GM06990 (cell line): Measurements from ENCODE around the gene IGF1R.

ENCODE experiments used
- DNase-seq: peaks from one replicate; pipeline ENCODE4 v3.0.0-alpha.2; 2011; ENCODE audit not compliant: insufficient read length; ENCODE audit errors: extremely low read depth
- H3K27me3 ChIP-seq: replicated peaks from 2 replicates; pipeline ENCODE4 v1.6.0; 2011; ENCODE audit warnings: low read length; ENCODE audit not compliant: control insufficient read depth, insufficient read depth
- H3K36me3 ChIP-seq: 2 replicates; pipeline ENCODE4 v1.5.1; 2011; ENCODE audit warnings: low read length; ENCODE audit not compliant: control insufficient read depth, insufficient read depth
- H3K4me3 ChIP-seq: replicated peaks from 2 replicates; pipeline ENCODE4 v1.5.1; 2011; ENCODE audit warnings: low read depth, mild to moderate bottlenecking, control low read depth, low read length
- TF ChIP-seq, protein P1 (sequence below): IDR thresholded peaks from 2 replicates; pipeline ENCODE4 v1.5.1; 2011; ENCODE audit warnings: low read length, control low read depth, mild to moderate bottlenecking, inconsistent platforms; ENCODE audit not compliant: insufficient read depth, poor library complexity, severe bottlenecking

The IGF1R gene

DNA sequence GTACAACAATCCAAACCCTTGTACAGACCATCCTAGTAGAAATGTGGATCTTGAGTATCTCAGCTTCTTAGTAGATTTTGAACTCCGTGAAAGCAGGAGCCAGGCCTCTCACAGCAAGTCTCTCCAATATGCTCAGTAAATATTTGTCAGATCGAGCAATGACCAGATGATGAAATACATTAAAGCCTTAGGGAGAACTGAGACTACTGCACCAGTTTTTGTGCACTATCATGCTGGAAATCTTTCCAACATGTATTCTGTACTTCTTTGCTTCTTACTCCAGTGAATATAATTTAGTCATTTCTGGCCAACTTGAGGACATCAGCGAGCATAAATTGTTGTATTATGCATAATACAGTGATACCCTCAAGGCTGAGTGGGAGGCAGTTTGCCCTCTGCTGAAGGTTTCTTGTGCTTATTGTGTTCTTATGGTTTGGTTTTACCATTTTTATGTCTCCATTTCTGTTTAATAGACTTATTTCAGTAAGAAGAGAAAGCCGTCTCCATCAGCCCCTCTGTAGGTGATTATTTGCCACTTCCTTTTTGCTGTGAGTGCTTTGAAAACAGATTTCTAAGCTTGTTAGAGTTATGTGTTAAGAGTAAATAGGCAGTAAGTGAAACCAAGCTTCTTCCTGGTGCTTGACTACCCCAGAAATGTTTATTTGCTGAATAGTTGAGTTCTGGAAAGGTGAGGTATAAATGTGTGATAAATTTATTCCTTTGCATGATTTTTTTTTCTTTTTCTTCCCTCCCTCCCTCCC lies 212.1 kb downstream of the IGF1R start:
- TF ChIP-seq, protein P1, sequence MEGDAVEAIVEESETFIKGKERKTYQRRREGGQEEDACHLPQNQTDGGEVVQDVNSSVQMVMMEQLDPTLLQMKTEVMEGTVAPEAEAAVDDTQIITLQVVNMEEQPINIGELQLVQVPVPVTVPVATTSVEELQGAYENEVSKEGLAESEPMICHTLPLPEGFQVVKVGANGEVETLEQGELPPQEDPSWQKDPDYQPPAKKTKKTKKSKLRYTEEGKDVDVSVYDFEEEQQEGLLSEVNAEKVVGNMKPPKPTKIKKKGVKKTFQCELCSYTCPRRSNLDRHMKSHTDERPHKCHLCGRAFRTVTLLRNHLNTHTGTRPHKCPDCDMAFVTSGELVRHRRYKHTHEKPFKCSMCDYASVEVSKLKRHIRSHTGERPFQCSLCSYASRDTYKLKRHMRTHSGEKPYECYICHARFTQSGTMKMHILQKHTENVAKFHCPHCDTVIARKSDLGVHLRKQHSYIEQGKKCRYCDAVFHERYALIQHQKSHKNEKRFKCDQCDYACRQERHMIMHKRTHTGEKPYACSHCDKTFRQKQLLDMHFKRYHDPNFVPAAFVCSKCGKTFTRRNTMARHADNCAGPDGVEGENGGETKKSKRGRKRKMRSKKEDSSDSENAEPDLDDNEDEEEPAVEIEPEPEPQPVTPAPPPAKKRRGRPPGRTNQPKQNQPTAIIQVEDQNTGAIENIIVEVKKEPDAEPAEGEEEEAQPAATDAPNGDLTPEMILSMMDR, result no peak
- Histone ChIP-seq H3K4me3 (no peak overlapping the region), H3K36me3 (no peaks in the 10 kb centered on the region), H3K27me3 (no peaks in the 10 kb centered on the region)
- no peak for DNase-seq

DNA sequence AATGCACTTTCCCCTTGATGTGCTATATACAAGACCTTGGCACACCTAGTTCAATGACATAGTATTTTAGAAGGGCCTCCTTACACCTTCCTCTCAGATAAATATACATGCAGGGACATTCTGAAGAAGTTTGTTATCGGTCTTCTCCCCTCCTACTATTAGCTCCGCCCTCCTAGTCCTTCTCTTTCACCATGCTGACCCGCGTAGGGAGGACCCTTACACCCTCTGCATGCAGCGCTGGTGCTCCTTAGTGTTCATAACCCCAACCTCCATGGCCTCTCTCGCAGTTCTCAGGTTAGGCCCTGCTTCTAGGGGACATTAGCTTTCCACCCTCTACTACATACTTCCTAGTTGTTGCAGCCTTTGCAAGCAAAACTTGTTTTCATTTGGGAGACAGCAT lies 212.8 kb downstream of the IGF1R start:
- TF ChIP-seq, protein P1, result no peak
- H3K27me3 ChIP-seq, result no peaks in the 10 kb centered on the region
- DNase-seq, result no peak
- H3K4me3 ChIP-seq, result no peak overlapping the region
- no peaks in the 10 kb centered on the region for H3K36me3 ChIP-seq

DNA sequence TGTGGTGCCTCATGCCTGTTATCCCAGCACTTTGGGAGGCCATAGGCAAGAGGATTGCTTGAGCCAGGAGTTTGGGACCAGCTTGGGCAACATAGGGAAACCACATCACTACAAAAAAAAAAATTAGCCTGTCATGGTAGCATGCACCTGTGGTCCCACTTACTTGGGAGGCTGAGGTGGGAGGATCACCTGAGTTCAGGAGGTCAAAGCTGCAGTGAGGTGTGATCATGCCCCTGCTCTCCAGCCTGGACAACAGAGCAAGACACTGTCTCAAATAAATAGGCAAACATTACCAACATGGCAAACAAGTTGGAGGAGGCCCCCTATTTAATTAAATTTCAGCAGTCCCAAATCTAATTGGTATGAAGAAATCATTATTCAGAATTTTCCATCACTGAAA lies 215.6 kb downstream of the IGF1R start:
- Histone ChIP-seq H3K27me3 (no peaks in the 10 kb centered on the region), H3K4me3 (no peak overlapping the region), H3K36me3 (no peaks in the 10 kb centered on the region)
- DNase-seq, result no peak
- TF ChIP-seq, protein P1, result no peak

DNA sequence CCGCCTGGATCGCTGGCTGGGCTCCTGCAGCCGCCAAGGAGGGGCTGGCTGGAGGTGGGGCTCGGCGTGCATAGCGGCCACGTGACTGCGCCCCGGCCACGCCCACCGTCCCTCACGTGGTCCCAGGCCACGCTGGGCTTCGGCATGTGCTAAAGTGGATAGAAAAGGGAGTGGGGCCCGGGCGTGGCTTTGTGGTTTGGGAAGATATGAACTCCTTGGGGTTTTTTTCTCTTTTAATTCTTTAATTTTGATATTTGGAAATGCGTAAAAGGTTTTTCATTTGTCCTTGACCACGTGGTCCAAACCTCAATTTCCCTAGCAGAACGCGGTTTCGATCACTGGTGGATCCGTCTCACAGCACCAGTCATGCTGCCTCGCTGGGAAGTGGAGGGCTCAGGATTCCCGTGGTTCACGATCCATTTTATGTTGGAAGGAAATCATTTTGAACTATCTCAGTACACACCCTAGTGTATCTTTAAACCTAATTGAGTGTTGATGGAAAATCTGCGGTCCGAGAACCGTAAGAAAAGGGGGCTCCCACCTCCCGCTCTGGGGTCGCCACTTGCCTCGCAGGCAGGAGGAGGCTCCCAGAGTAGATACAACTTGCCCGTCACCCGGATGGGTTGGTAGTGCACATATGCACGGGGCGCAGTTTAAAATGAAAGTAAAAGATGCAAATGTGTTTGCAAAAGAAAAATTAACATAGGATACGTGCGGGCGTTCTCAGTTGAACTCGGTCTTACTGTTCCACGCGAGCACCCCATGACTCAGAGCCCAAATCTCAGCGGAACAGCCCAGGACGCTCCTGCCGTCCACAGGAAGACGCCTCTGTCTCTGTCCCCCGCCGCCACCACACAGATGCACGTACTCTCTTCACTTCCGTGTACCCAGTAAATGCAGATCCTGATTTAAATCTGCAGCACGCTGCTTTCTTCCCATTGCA lies 217.3 kb downstream of the IGF1R start:
- H3K27me3 ChIP-seq, result no peaks in the 10 kb centered on the region
- peak overlapping the region; percentile 50 for H3K4me3 ChIP-seq
- peak; percentile 67 for DNase-seq
- TF ChIP-seq, protein P1, result no peak
- no peaks in the 10 kb centered on the region for H3K36me3 ChIP-seq

DNA sequence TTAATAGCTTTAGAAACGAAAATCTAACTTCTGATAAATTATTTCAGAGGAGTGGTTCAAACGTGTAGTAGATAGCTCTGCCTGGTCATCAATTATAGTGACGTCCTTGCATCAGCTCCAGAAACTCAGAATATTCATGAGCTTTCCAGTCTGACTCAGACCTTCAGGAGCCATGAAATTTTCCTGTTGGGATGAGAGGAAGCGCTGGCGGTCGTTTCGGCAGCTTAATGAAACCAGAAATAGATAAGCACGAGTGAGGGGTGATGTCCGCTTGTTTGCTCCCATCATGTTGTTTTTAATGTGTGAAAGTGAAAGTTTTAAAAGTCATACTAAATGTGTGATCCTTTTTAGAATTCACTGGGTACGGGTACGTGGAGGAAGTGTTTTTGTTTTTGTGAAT lies 218.2 kb downstream of the IGF1R start:
- H3K36me3 ChIP-seq, result no peaks in the 10 kb centered on the region
- TF ChIP-seq, protein P1, result no peak
- H3K4me3 ChIP-seq, result peak overlapping the region; percentile 50
- H3K27me3 ChIP-seq, result no peaks in the 10 kb centered on the region
- DNase-seq, result no peak
